Measurements from ENCODE around the gene LHPP.

The LHPP gene

GRCh38 chr10:124598773-124599587 is 137.4 kb downstream of the LHPP start:
- TF ChIP-seq, protein P1, sequence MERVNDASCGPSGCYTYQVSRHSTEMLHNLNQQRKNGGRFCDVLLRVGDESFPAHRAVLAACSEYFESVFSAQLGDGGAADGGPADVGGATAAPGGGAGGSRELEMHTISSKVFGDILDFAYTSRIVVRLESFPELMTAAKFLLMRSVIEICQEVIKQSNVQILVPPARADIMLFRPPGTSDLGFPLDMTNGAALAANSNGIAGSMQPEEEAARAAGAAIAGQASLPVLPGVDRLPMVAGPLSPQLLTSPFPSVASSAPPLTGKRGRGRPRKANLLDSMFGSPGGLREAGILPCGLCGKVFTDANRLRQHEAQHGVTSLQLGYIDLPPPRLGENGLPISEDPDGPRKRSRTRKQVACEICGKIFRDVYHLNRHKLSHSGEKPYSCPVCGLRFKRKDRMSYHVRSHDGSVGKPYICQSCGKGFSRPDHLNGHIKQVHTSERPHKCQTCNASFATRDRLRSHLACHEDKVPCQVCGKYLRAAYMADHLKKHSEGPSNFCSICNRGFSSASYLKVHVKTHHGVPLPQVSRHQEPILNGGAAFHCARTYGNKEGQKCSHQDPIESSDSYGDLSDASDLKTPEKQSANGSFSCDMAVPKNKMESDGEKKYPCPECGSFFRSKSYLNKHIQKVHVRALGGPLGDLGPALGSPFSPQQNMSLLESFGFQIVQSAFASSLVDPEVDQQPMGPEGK (CRISPR knock-in tag; IDR thresholded peaks at IDR 0.05; ENCODE audit: borderline replicate concordance): no peak
- no peak for TF ChIP-seq RARB (CRISPR knock-in tag; IDR thresholded peaks at IDR 0.05)
- TF ChIP-seq ZNF565 (CRISPR knock-in tag; conservative IDR thresholded peaks at IDR 0.05; ENCODE audit: low read depth): no peak
- no peak for TF ChIP-seq ZNF70 (CRISPR knock-in tag; IDR thresholded peaks at IDR 0.05)
- TF ChIP-seq TSHZ2 (CRISPR knock-in tag; IDR thresholded peaks at IDR 0.05): no peak
- TF ChIP-seq GLIS3 (CRISPR knock-in tag; IDR thresholded peaks at IDR 0.05): no peak
- no peak for TF ChIP-seq ESRRG (CRISPR knock-in tag; IDR thresholded peaks at IDR 0.05)
- no peak for TF ChIP-seq TOX (CRISPR knock-in tag; IDR thresholded peaks at IDR 0.05; ENCODE audit: borderline replicate concordance)
- no peak for TF ChIP-seq ZNF8 (CRISPR knock-in tag; IDR thresholded peaks at IDR 0.05)
- TF ChIP-seq PPARA (CRISPR knock-in tag; IDR thresholded peaks at IDR 0.05; ENCODE audit: borderline replicate concordance): no peak
- TF ChIP-seq ZC3H10 (CRISPR knock-in tag; IDR thresholded peaks at IDR 0.05): no peak
- no peak for TF ChIP-seq TCF4 (CRISPR knock-in tag; IDR thresholded peaks at IDR 0.05; ENCODE audit: borderline replicate concordance)
- no peak for TF ChIP-seq CSRNP3 (CRISPR knock-in tag; IDR thresholded peaks at IDR 0.05)
- no peak for TF ChIP-seq CREB5 (CRISPR knock-in tag; IDR thresholded peaks at IDR 0.05; ENCODE audit: low read depth)
- no peak for TF ChIP-seq CSDC2 (CRISPR knock-in tag; IDR thresholded peaks at IDR 0.05)
- no peak for TF ChIP-seq ZFP30 (CRISPR knock-in tag; IDR thresholded peaks at IDR 0.05)
- ATAC-seq: no peak

DNA sequence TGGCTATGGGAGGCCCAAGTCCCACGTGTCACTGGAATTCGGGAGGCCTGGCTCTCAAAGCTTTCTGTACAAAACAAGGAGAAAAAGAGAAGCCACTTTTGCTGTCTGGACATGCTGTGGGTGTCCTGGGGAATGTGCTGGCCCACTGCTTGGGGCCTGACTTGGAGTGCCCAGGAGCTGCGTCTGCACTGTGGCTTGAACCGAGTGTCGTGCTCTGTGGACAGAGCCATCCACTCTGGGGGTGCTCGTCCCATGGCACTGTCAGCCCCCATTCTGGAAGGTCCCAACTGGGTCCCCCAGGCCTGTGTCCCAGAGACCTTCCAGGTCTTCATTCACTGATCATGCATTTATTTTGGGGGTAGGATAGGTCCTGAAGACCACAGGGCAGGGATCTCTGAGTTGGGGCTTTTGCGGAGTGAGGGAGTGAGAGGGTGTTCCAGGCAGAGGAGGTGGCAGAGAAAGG is 138.0 kb downstream of the LHPP start:
- TF ChIP-seq SNAI2 (CRISPR knock-in tag; IDR thresholded peaks at IDR 0.05): no peak
- no peak for TF ChIP-seq CSRNP3 (CRISPR knock-in tag; IDR thresholded peaks at IDR 0.05)
- no peak for TF ChIP-seq ISL1 (CRISPR knock-in tag; IDR thresholded peaks at IDR 0.05)
- no peak for ATAC-seq

- TF ChIP-seq ZNF70 (CRISPR knock-in tag; IDR thresholded peaks at IDR 0.05) (no peak), ARNTL (CRISPR knock-in tag; IDR thresholded peaks at IDR 0.05; ENCODE audit: borderline replicate concordance, low read depth) (no peak), TSHZ2 (CRISPR knock-in tag; IDR thresholded peaks at IDR 0.05) (no peak), TOX (CRISPR knock-in tag; IDR thresholded peaks at IDR 0.05; ENCODE audit: borderline replicate concordance) (no peak), ZNF565 (CRISPR knock-in tag; conservative IDR thresholded peaks at IDR 0.05; ENCODE audit: low read depth) (no peak), ESRRG (CRISPR knock-in tag; IDR thresholded peaks at IDR 0.05) (no peak), CREB5 (CRISPR knock-in tag; IDR thresholded peaks at IDR 0.05; ENCODE audit: low read depth) (no peak), ZFP30 (CRISPR knock-in tag; IDR thresholded peaks at IDR 0.05) (no peak)
- no peak for ATAC-seq
These were observed 138.6 kb downstream of the LHPP start for GRCh38 chr10:124600051-124600880.

All from SK-N-SH treated with all-trans-retinoic acid at 6 μM for 48 hours (cell line).